Medulla oblongata (tissue), 1 donor: ENCODE measurements around the gene ILF2.
"Not testable (repeated sequence)": the region's sequence is repeated elsewhere in the genome, so short reads cannot be mapped to it uniquely, and the experiment has no call there.

Source experiments
- DNase-seq: peaks from one replicate; pipeline ENCODE4 v3.0.0-alpha.2; 2015; ENCODE audit errors: extremely low spot score

Gene ILF2

DNA sequence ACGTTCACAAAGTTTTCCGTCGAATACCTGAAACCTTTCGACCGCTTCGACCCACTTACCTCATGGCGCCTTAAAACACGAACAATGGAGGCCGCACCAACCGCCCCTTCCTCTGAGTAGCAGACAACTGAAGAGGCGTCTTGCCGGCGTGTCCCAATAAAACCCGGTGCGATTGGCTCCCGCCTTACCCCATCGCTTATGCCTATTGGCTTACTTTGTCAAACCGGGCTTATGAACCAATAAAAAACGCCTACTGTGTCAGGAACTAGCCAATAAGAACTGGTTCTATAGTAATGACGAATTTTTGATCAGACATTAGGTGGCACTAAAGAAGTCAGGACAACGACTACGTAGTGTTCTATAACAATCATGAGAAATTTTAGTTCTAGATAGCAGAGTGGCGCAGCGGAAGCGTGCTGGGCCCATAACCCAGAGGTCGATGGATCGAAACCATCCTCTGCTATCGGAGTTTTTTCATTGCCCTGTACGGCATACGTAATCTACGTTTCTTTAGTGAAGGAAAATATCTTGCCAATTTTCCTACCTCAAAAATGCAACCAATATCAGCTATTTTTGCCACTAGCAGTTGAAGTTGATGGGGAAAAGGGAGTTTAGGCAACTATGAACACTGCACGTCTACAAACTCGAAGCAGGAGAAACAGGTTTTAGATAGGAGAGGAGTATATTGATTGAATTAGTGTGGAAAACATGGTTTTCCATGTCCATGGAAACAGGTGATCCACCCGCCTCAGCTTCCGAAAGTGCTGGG lies at the start of gene ILF2:
ILF2 (minus strand) TSS at position 135 of the 769 bp plus-strand sequence; CDS start at position 64, 71 bp downstream.
- peak; percentile 99 for DNase-seq

DNA sequence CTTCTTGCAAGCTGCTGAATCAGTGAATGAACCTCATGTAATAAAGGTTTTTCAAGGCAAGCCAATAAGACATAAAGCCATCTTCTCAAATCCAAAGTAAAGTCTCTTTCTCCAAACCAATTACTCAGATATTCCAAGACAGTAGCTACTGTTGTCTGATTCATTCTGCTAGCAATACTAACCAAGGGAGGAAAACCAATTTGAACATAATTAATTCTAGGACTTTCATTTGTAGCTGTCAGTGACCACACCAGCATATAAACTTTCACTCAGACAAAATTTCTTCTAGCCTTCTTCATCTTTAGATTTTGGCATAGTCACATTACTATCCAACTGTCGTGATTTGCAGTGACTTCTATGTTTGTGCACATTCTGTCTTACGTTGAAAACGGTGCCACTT lies 46.5 kb upstream of the ILF2 start:
- DNase-seq: no peak

DNA sequence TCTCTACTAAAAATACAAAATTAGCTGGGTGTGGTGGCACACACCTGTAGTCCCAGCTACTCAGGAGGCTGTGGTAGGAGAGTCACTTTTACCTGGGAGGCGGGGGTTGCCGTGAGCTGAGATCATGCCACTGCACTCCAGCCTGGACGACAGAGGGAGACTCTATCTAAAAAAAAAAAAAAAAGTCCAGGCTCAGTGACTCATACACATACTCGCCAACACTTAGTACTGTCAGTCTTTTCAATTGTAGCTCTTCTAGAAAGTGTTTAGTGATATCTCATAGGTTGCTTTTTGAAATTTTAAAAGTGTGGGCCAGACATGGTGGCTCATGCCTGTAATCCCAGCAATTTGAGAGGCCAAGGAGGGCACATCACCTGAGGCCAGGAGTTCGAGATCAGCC lies 45.4 kb upstream of the ILF2 start:
- not testable (repeated sequence) for DNase-seq

DNA sequence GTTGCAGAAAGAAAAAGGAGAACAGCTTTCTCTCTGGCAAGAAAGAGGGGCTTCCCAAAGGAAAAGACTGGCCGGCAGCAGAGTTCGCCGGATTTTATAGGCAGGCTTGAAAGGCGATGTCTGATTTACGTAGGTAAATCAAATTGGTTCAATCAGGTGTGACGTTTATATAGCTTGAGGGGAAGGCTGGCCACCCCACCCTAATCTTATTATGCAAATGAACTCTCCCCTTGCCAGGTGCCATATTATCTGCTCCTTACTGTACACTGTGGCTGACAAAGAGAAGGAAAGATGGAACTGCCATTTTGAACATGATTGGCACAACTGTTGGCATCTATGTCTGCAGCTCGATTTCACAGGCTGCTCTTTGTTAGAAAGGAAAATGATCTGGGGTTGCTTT lies 40.2 kb upstream of the ILF2 start:
- no peak for DNase-seq

DNA sequence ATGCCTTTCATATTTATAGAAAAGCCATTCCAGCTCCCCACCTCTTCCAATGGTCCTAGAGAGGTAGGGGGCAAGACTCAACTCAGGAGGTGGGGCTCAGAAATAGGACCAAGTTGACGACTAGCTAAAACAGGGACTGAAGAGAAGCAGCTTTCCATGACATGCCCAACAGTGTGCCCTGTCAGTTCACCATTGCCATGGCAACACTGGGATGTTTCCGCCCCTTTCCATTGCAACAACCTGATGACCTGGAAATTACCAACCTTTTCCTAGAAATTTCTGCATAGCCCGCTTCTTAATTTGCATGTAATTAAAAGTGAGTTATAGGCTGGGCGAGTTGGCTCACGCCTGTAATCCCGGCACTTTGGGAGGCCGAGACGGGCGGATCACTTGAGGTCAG lies 34.7 kb upstream of the ILF2 start:
- DNase-seq: no peak

DNA sequence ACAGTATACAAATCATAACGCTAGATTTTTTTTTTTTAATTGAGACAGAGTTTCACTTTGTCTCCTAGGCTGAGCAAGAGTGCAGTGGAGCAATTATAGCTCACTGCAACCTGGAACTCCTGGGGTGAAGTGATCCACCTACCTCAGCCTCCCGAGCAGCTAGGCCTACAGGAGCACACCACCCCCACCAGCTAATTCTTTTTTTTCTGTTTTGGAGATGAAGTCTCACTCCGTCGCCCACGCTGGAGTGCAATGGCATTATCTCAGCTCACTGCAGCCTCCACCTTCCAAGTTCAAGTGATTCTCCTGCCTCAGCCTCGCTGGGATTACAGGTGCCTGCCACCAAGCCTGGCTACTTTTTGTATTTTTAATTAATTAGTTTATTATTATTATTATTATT lies 29.0 kb upstream of the ILF2 start:
- no peak for DNase-seq

DNA sequence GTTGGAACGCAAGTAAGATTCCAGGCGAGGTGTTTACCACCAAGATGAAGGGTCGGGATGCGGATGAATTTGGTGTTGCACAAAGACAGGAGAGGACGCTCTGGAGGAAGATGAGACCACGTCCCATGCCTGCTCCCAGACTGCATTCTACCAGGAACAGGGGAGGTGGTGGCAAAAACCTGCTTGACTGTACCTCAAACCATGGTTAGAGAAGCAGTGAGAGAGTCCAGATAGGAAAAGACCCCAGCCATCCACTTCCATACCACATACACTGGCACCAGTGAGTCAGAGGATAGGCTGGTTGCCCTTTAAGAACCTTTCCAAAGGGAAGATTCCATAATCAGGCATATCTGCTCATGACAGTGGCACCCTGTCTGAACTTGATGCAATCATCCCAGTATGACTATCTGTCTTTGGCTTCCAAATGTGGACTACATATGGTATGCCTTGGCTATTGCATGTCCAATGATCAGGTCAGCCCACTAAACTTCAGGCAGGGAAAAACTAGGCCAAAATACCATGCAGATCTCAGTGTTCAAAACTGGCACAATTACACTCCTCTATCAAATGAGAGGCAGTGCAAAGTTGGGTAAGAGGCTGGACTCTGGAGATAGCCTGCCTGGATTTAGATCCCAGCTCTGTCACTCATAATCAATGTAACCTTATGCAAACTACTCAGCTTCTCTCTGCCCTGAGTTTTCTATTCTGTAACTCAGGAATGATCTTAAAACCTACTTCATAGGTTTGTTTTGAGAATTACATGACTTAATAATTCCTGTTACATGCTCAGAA lies 28.3 kb upstream of the ILF2 start:
- no peak for DNase-seq

DNA sequence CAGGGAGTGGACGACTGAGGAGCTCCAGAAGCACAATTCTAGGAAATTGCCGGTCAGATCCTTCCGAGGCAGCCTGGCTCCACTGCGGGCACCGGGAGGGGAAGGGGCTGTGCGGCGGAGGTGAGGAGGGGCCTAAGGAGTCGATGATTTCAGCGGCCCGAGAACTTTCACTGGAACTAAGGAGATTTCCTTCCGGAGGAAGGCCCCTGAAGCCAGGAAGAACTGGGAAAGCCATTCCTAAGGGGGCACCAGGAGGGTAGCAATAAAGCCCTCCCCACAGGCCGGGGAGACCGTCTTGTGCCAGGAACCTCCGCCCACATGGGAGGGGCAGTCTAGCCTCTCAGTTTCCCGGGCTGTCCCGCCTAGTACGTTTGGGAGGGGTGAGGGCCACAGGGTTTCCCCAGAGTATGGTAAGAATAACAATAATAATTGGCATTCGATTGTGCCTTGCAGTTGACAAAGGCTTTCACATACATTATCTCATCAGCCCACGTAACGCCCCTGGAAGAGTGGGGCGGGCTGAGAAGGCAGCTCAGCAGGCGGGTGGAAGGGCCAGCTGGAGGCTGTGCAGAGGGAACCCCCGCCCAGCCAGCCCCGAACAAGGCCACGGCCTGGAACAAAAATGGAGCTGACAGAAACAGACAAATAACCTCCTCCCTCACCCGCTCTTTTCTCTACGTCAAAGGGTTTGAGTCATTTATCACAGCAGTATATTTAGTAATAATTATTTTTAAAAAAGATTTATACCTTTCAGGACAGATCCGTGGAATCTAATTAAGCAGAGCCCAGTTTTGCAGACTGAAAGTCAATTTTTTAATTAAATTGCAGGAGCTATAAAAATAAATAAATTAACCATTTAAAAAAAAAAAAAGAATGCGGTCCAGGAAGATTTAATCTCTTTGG lies 27.5 kb upstream of the ILF2 start:
- no peak for DNase-seq

DNA sequence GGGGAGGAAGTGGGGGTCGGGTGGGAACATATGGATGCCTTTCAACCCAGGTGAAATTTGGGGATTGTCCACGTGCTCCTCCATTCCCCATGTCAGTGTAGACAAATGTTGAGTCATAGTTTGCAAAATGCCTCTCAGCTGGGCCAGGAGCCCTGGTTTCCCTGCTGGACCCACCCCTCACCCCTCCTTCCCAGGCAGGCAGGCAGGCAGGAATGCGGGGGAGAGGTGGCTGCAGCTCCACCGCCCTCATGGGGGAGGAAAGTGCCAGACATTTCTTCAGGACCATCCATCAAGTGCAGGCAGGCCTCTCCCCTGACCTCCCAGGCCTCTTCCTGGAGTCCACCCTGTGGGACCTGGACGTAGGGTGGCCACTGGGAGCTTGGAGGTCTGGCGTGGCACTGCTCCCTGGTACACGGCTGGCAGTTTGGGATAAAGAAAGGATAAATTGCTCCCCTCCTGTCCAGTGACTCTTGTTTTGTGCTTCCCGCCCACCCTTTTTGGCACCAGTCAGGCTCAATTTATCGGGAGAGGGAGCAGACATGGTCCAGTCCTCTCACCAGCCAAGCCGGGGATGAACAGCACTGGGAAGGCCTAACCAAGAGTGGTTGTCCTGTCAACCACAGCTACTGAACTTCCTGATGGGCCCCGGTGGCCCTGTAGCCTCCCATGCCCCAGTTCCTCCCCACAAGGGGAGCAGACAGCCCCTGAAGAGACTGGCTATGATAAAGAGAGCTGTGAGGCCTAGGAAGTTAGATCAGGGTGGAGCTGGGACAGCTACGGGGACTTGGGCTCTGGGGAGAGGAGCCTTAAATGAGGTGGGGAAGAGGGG lies 26.6 kb upstream of the ILF2 start:
- DNase-seq: no peak

DNA sequence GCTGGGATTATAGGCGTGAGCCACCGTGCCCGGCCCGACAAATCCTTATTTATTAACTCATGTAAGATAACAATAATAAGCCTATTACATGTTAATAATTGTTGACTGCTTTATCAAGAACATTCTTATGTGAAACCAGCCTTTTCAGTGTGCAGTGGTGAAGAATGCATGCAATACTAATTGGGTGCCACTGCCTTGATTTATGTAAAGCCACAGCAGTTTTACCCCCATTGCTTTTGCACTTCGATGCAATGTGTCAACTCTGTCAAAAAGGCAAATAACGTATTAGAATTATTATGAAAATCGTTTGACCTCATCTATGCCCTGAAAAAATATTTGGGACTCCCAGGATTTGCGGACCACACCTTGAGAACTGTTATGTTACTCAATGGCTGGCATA lies 25.9 kb upstream of the ILF2 start:
- DNase-seq: no peak

DNA sequence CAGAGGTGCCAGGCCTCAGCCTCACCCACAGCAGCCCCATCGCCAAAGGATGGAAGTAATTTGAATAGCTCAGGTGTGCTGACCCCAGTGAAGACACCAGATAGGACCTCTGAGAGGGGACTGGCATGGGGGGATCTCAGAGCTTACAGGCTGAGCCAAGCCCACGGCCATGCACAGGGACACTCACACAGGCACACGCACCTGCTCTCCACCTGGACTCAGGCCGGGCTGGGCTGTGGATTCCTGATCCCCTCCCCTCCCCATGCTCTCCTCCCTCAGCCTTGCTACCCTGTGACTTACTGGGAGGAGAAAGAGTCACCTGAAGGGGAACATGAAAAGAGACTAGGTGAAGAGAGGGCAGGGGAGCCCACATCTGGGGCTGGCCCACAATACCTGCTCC lies 22.7 kb upstream of the ILF2 start:
- no peak for DNase-seq

DNA sequence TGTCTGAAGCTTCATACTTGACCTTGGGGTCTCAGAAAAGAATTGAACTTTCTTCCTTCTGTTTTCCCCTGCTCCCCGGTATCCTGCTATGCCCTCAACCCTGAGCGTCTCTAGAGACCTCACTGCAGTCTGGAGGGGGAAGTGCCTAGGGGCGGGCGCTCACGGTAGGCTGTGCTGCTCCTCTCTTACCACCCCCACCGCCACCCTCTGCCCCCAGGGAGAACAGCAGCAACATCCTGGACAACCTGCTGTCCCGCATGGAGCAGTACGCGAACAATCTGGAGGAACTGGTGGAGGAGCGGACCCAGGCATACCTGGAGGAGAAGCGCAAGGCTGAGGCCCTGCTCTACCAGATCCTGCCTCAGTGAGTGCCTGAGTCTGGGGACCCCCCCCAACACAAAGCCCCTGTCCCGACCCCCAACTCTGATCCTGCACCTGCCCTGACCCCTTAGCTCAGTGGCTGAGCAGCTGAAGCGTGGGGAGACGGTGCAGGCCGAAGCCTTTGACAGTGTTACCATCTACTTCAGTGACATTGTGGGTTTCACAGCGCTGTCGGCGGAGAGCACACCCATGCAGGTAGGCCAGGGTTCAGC lies 18.0 kb upstream of the ILF2 start:
- DNase-seq: no peak

DNA sequence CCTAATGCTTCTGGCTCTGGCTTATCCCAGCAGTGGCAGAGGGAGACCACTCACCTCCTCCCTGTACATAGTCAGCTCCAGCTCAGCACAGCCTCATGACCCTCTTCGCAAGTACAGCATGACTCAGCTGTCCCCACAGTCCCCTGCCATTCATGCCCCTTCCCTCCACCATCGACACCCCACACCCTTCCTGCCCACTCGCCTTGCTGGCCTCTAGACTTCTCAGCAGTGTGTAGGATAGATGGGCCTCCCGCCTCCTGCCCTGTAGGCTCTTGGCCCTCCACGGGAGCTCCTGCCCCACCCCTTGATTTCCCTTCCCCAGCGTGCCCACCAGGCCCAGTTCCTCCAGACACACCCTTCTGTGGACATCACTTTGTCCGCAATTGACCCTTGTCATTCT lies 17.5 kb upstream of the ILF2 start:
- no peak for DNase-seq

DNA sequence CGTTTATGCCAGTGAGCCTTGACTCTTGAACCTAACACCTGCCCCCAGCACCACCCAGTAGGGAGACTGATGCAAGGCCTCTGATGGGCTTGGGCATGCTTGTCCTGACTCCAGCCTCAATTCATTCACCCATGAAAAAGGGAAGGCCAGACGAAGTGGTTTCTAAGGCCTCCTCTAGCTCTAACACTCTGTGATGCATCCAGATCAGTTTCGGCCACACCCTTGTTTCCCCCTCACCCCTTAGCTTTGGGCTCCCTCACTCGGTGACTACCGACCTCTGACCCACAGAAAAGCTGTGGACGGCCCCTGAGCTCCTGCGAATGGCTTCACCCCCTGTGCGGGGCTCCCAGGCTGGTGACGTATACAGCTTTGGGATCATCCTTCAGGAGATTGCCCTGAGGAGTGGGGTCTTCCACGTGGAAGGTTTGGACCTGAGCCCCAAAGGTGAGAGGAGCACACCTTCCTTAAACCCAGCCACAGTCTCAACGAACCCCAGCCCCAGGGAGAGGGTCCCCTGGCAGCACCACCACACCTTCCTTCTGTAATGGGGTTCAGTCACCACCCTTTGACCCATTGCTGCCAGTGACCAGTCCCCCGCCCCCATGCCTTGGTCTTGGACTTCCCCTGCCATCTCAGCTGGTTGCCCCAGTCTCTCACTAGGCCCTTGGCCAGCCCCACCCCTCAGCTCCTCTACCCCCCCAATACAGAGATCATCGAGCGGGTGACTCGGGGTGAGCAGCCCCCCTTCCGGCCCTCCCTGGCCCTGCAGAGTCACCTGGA lies 16.7 kb upstream of the ILF2 start:
- DNase-seq: no peak

DNA sequence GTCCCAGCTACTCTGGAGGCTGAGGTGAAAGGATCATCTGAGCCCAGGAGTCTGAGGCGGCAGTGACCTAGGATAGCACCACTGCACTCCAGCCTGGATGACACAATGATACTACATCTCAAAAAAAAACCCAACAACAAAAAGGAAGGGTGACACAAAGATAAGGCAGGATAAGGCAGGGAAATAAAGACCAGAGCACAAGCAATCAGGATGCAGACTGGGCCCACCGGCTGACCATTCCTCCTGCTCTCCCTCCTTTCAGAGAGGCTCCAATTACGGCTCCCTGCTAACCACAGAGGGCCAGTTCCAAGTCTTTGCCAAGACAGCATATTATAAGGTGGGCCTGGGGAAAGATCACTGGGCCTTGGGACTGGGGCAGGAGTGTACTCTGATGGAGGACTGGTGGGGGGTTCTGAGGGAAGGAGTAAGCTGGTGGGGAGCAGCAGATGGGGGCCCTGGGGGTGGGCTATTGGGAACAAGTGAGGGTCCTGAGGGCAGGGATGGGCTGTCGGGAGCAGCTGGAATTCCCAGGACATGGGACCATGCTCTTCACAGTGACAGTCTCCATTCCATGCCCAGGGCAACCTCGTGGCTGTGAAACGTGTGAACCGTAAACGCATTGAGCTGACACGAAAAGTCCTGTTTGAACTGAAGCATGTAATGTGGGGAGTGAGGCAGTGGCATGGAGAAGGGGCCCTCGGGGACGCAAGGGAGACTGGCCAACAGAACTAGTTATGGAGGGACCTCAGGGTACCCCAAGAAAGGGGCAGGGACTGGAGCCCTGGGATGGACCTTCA lies 14.9 kb upstream of the ILF2 start:
- no peak for DNase-seq

DNA sequence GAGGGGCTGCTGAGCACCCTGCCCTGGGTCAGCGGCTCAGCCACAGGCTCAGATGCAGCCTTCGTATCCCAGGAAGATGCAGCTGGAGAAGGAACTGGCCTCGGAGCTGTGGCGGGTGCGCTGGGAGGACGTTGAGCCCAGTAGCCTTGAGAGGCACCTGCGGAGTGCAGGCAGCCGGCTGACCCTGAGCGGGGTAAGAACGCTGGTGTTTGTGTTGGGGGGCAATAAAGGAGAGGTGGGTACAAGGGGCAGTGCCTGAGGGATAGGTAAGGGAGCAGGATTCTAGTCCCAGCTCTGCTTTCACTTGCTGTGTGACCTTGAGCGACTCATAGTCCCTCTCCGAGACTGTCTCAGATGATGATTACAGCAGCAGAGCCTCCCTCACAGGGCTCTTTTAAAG lies 14.1 kb upstream of the ILF2 start:
- no peak for DNase-seq

DNA sequence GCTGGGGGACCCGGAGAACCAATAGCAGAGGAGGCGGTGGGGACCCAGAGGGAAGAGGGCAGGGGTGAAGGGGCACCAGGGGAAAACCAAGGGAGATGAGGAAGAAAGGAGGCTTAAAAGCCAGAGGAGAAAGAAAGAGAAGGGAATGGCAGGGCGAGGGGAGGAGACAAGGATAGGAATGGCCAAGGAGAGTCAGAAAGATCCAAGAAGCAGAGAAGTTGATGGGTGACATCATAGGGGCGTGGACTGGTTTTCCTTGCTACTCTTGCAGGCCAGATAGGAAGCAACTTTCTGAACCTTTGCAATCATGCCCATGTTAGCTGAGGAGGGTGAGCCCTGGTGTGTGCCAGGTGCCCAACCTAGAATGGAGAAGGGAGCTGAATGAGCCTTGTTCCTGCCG lies 13.1 kb upstream of the ILF2 start:
- DNase-seq: no peak

DNA sequence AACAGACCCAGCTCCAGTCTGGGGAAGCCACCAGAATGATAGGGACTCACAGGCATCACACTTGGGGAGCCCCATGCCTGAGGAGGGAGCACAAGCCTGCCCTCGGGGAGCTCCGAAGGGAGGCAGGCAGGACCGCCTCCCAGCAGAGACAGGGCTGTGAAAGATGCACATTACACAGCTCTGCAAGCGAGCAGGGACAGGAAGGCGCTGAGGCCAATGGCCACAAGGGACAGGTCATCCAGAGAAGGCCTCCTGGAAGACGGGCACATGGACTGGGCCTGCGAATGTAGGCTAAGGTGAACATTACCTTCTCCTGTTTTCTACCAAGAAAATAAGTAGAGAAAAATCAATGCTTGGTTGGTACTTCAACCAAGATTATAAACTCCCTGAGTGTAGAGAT lies 11.9 kb upstream of the ILF2 start:
- no peak for DNase-seq

DNA sequence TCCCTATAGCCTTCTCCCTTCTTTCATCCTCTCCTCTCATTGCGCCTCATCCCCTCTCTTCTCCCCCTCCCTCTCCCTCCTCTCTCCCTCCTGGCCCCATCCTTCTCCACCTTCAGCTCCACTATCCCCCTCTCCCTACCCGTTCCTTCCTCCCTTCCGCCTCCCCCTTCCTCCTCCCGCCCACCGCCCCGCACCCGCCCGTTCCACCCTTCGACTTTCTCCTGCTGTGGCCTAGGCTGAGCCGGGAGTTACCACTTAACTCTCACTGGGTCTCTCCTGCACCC lies 9.3 kb upstream of the ILF2 start:
- DNase-seq: no peak
